PC-9 (cell line): ENCODE measurements around the gene C10orf71. TPM values are rescaled to one million over a fixed set of nuclear protein-coding genes. Genes with fewer than 3 reads are reported as not detected.

Source experiments
- BruUV-seq: library from RNA; stranded (reverse); fragments of 400-500 nt; replicated peaks from 2 replicates; lab custom pipeline; 2021; lab: Mats Ljungman, UMichigan
- CTCF ChIA-PET: fragments of 300-600 bp; sonication (Branson Sonifier 250); formaldehyde crosslinking; loops from one replicate; lab custom pipeline; 2022; ENCODE audit warnings: antibody characterized with exemption; lab: Charles Lee
- POLR2A ChIA-PET: fragments of 300-600 bp; sonication (Branson Sonifier 250); formaldehyde crosslinking; loops from one replicate; lab custom pipeline; 2022; ENCODE audit warnings: antibody characterized with exemption; ENCODE audit not compliant: unreplicated experiment; lab: Charles Lee
- DNase-seq, 2 experiments: peaks; one replicate each; pipeline versions ENCODE4 v3.0.0 to v3.0.0-alpha.2; 2015 to 2022; ENCODE audit warnings: mixed read lengths in 1 of 2
- H2AFZ ChIP-seq: fragments of 200-600 bp; sonication (generic); 2 replicates; pipeline ENCODE4 v1.8.1; 2017; ENCODE audit warnings: antibody characterized with exemption
- H3F3A ChIP-seq: fragments of 200-600 bp; sonication (generic); 2 replicates; pipeline ENCODE4 v1.8.1; 2017; ENCODE audit warnings: antibody characterized with exemption, mild to moderate bottlenecking, low read depth; ENCODE audit not compliant: insufficient read depth
- H3K27ac ChIP-seq: fragments of 200-600 bp; sonication (generic); 2 replicates; pipeline ENCODE4 v1.6.1; 2016; ENCODE audit warnings: mixed run types
- H3K27me3 ChIP-seq: fragments of 200-600 bp; sonication (generic); 2 replicates; pipeline ENCODE4 v1.6.1; 2016; ENCODE audit warnings: low read depth, mixed run types; ENCODE audit not compliant: insufficient read depth
- H3K36me3 ChIP-seq: fragments of 200-600 bp; sonication (generic); 2 replicates; pipeline ENCODE4 v1.6.1; 2016; ENCODE audit warnings: low read depth, mixed run types
- H3K4me1 ChIP-seq: fragments of 200-600 bp; sonication (generic); replicated peaks from 2 replicates; pipeline ENCODE4 v1.6.1; 2016; ENCODE audit warnings: mixed run types; ENCODE audit not compliant: insufficient read depth
- H3K4me2 ChIP-seq: fragments of 200-600 bp; sonication (generic); 2 replicates; pipeline ENCODE4 v1.6.1; 2017; ENCODE audit warnings: mixed run types
- H3K4me3 ChIP-seq: fragments of 200-600 bp; sonication (generic); 2 replicates; pipeline ENCODE4 v1.6.1; 2016; ENCODE audit warnings: mixed run types
- H3K79me2 ChIP-seq: fragments of 200-600 bp; sonication (generic); 2 replicates; pipeline ENCODE4 v1.6.1; 2017; ENCODE audit warnings: low read depth, mixed run types
- H3K9me2 ChIP-seq: fragments of 200-600 bp; sonication (generic); 2 replicates; pipeline ENCODE4 v1.8.1; 2017; ENCODE audit warnings: mild to moderate bottlenecking; ENCODE audit not compliant: insufficient read depth
- H3K9me3 ChIP-seq: fragments of 200-600 bp; sonication (generic); 2 replicates; pipeline ENCODE4 v1.8.1; 2016; ENCODE audit warnings: low read depth; ENCODE audit not compliant: insufficient read depth
- H4K20me1 ChIP-seq: fragments of 200-600 bp; sonication (generic); 2 replicates; pipeline ENCODE4 v1.8.1; 2017; ENCODE audit not compliant: insufficient read depth
- EZH2 ChIP-seq: fragments of 200-600 bp; sonication (generic); IDR thresholded peaks from 2 replicates; pipeline ENCODE4 v1.8.0; 2017; ENCODE audit warnings: antibody characterized with exemption, low read depth
- intact Hi-C: fragments of 100-400 bp; cut with micrococcal nuclease; formaldehyde crosslinking; loops from one replicate; pipeline ENCODE4 v1.10.0; 2022; ENCODE audit not compliant: unreplicated experiment
- total RNA-seq: library from RNA; stranded (reverse); gene quantifications from 2 replicates; pipeline ENCODE4 v1.2.3, GENCODE V29; 2021
- TF ChIP-seq, protein P1 (sequence below): fragments of 200-600 bp; sonication (generic); conservative IDR thresholded peaks from 2 replicates; pipeline ENCODE4 v1.6.1; 2017; ENCODE audit warnings: mixed run types, antibody characterized with exemption, mild to moderate bottlenecking, moderate library complexity

The C10orf71 gene
- total RNA-seq, 1 experiment from 2014 or later: not detected

DNA sequence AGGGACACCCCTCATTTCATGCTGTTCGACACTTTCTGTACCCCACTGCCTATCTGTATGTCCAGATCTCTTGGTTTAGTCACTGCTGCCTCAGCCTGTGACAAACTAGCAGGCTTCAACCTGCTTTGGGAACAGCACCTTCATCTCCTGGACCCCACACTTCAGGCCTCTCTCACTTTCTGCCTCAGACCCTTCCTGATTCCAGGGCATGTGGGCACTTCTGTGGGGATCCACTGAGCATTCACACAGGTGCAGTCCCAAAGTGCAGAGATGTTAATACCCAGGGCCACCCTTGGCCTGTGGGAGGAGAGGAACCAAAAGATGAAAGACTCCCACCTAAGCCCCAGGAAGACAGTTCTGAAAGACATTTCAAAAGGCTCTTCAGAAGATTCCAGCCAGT lies 29.4 kb upstream of the C10orf71 start:
- DNase-seq: no peak
- BruUV-seq: no TSS peak
- Histone ChIP-seq H3K27ac (no peak overlapping the region), H3K79me2 (no peaks in the 10 kb centered on the region), H3F3A (no peaks in the 10 kb centered on the region), H3K9me2 (no peaks in the 10 kb centered on the region), H3K4me1 (no peaks in the 10 kb centered on the region), H4K20me1 (no peaks in the 10 kb centered on the region), H2AFZ (no peak overlapping the region), H3K27me3 (peaks cover 22% of the 10 kb centered on the region), H3K9me3 (peaks cover 8% of the 10 kb centered on the region; the same call in 1 of the 2 replicates), H3K4me2 (no peak overlapping the region), H3K4me3 (no peak overlapping the region), H3K36me3 (no peaks in the 10 kb centered on the region)
- CTCF ChIA-PET: no interaction called here
- no peak for TF ChIP-seq EZH2
- TF ChIP-seq, protein P1, sequence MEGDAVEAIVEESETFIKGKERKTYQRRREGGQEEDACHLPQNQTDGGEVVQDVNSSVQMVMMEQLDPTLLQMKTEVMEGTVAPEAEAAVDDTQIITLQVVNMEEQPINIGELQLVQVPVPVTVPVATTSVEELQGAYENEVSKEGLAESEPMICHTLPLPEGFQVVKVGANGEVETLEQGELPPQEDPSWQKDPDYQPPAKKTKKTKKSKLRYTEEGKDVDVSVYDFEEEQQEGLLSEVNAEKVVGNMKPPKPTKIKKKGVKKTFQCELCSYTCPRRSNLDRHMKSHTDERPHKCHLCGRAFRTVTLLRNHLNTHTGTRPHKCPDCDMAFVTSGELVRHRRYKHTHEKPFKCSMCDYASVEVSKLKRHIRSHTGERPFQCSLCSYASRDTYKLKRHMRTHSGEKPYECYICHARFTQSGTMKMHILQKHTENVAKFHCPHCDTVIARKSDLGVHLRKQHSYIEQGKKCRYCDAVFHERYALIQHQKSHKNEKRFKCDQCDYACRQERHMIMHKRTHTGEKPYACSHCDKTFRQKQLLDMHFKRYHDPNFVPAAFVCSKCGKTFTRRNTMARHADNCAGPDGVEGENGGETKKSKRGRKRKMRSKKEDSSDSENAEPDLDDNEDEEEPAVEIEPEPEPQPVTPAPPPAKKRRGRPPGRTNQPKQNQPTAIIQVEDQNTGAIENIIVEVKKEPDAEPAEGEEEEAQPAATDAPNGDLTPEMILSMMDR: no peak
- intact Hi-C loops: no loop called here
- POLR2A ChIA-PET: no interaction called here

DNA sequence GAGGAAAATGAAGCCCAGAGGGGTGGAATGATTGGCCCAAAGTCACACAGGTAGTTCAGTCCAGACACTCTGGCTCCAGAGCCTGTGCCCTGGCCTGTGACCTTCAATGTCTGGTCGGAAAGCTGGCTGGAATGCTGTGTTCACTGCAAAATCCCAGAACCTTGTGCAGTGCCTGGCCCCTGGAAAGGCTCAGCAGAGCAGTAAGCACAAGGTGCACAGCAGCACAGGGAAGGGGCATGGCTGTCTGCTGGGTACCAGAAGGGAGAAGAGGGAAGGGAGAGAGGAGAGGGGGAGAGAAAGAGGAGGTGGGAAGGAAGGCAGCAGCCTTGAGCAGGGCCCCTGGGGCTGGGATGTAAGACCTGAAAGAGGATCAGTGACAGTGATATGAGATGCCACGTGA lies 28.4 kb upstream of the C10orf71 start:
- H2AFZ ChIP-seq: no peak overlapping the region
- POLR2A ChIA-PET: no interaction called here
- H3K36me3 ChIP-seq: no peaks in the 10 kb centered on the region
- peaks cover 31% of the 10 kb centered on the region for H3K27me3 ChIP-seq
- H3F3A ChIP-seq: no peaks in the 10 kb centered on the region
- no peaks in the 10 kb centered on the region for H3K79me2 ChIP-seq
- H3K4me2 ChIP-seq: no peak overlapping the region
- H3K27ac ChIP-seq: no peak overlapping the region
- TF ChIP-seq EZH2: no peak
- TF ChIP-seq, protein P1: no peak
- no peaks in the 10 kb centered on the region for H3K9me2 ChIP-seq
- no peak for DNase-seq
- no TSS peak for BruUV-seq
- peaks cover 8% of the 10 kb centered on the region; the same call in 1 of the 2 replicates for H3K9me3 ChIP-seq
- CTCF ChIA-PET: no interaction called here
- no peak overlapping the region for H3K4me3 ChIP-seq
- no peaks in the 10 kb centered on the region for H4K20me1 ChIP-seq
- no peaks in the 10 kb centered on the region for H3K4me1 ChIP-seq
- intact Hi-C loops: no loop called here

GRCh38 chr10:49271346-49271745 lies 27.6 kb upstream of the C10orf71 start:
- no peaks in the 10 kb centered on the region for H3K36me3 ChIP-seq
- 0 out of 2 replicates have a peak, but pooled peaks cover 1% of the 10 kb centered on the region for H3K9me3 ChIP-seq
- no peaks in the 10 kb centered on the region for H4K20me1 ChIP-seq
- no TSS peak for BruUV-seq
- ChIA-PET POLR2A (no interaction called here), CTCF (no interaction called here)
- H3K27ac ChIP-seq: no peak overlapping the region
- H3K4me1 ChIP-seq: no peaks in the 10 kb centered on the region
- H3K4me2 ChIP-seq: no peak overlapping the region
- H3K4me3 ChIP-seq: no peak overlapping the region
- TF ChIP-seq EZH2: no peak
- TF ChIP-seq, protein P1: no peak
- DNase-seq: no peak
- no peaks in the 10 kb centered on the region for H3K79me2 ChIP-seq
- no peak overlapping the region for H2AFZ ChIP-seq
- no peaks in the 10 kb centered on the region for H3F3A ChIP-seq
- no peaks in the 10 kb centered on the region for H3K9me2 ChIP-seq
- peaks cover 39% of the 10 kb centered on the region for H3K27me3 ChIP-seq
- intact Hi-C loops: no loop called here
